Hepatocyte (in vitro differentiated cells): ENCODE data around the gene MOB3B.

ENCODE experiments used
- EZH2 ChIP-seq: fragments of 200-600 bp; sonication (generic); IDR thresholded peaks from 2 replicates; pipeline ENCODE4 v1.6.1; 2016; ENCODE audit warnings: antibody characterized with exemption, mild to moderate bottlenecking, borderline replicate concordance
- EZH2phosphoT487 ChIP-seq: fragments of 200-600 bp; sonication (generic); IDR thresholded peaks from one replicate; pipeline ENCODE4 v1.6.1; 2018; ENCODE audit warnings: antibody characterized with exemption, mild to moderate bottlenecking, low read depth, moderate library complexity; ENCODE audit not compliant: unreplicated experiment, severe bottlenecking
- TF ChIP-seq, protein P1 (sequence below): fragments of 200-600 bp; sonication (generic); IDR thresholded peaks from 2 replicates; pipeline ENCODE4 v1.5.1; 2016; ENCODE audit warnings: antibody characterized with exemption, mild to moderate bottlenecking; ENCODE audit not compliant: poor library complexity

- TF ChIP-seq, protein P1, sequence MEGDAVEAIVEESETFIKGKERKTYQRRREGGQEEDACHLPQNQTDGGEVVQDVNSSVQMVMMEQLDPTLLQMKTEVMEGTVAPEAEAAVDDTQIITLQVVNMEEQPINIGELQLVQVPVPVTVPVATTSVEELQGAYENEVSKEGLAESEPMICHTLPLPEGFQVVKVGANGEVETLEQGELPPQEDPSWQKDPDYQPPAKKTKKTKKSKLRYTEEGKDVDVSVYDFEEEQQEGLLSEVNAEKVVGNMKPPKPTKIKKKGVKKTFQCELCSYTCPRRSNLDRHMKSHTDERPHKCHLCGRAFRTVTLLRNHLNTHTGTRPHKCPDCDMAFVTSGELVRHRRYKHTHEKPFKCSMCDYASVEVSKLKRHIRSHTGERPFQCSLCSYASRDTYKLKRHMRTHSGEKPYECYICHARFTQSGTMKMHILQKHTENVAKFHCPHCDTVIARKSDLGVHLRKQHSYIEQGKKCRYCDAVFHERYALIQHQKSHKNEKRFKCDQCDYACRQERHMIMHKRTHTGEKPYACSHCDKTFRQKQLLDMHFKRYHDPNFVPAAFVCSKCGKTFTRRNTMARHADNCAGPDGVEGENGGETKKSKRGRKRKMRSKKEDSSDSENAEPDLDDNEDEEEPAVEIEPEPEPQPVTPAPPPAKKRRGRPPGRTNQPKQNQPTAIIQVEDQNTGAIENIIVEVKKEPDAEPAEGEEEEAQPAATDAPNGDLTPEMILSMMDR: no peak
- TF ChIP-seq EZH2 (no peak), EZH2phosphoT487 (no peak)
Observed at GRCh38 chr9:27504259-27504658, 25.4 kb downstream of the MOB3B start.
